HepG2 (cell line): Measurements from ENCODE around the gene DOCK10. TPM values are rescaled to one million over a fixed set of nuclear protein-coding genes. Genes with fewer than 3 reads are reported as not detected.

ENCODE experiments used
- ATAC-seq: fragments of 200-7000 bp; cut with Tn5 transposase; 3 replicates; pipeline ENCODE4 v1.9.1; 2020; ENCODE audit warnings: mild to moderate bottlenecking, moderate library complexity
- BruUV-seq: library from RNA; stranded (reverse); fragments of 400-500 nt; replicated peaks from 2 replicates; lab custom pipeline; 2021; lab: Mats Ljungman, UMichigan
- CTCF ChIA-PET: fragments of 300-600 bp; formaldehyde crosslinking; extraction: SDS; loops from one replicate; lab custom pipeline; 2021; ENCODE audit warnings: low total read pairs, inconsistent platforms, low intra/inter-chr PET ratio; lab: Yijun Ruan, JAX
- POLR2A ChIA-PET: fragments of 350-600 bp; sonication (Branson Sonifier 250); formaldehyde crosslinking; loops from one replicate; lab custom pipeline; 2020; ENCODE audit warnings: antibody characterized with exemption, inconsistent platforms; lab: Yijun Ruan, JAX
- DNase-seq: peaks from one replicate; pipeline ENCODE4 v3.0.0-alpha.2; 2015; ENCODE audit warnings: low spot score
- FAIRE-seq: peaks from 3 replicates; lab custom pipeline; 2011; peaks lifted over from hg19 to GRCh38; lab: Jason Lieb, UNC
- H2AFZ ChIP-seq: one replicate; pipeline ENCODE4 v1.6.1; 2011; ENCODE audit warnings: low read length, inconsistent platforms
- H3K27ac ChIP-seq: fragments of 300-600 bp; 3 replicates; pipeline ENCODE4 v1.8.0; 2011; ENCODE audit warnings: mixed run types, mild to moderate bottlenecking, mixed read lengths, low read length, inconsistent platforms; ENCODE audit not compliant: insufficient read depth; ENCODE audit errors: extremely low read length
- H3K27me3 ChIP-seq, 2 experiments: fragments of 200-600 bp in 1 of 2; 2 replicates in 1 of 2; 3 replicates in 1 of 2; pipeline versions ENCODE4 v1.6.0 to v1.8.0; 2011; ENCODE audit warnings: low read length in 2 of 2, mild to moderate bottlenecking in 2 of 2, moderate library complexity in 2 of 2, inconsistent platforms in 1 of 2; ENCODE audit not compliant: insufficient read depth in 2 of 2, control insufficient read depth in 1 of 2
- H3K36me3 ChIP-seq, 2 experiments: fragments of 200-600 bp in 1 of 2; replicated peaks in 1 of 2; 2 replicates in 1 of 2; 3 replicates in 1 of 2; pipeline versions ENCODE4 v1.5.1 to v1.8.0; 2011; ENCODE audit warnings: low read length in 2 of 2, inconsistent platforms in 1 of 2; ENCODE audit not compliant: insufficient read depth in 2 of 2, control insufficient read depth in 1 of 2
- H3K4me1 ChIP-seq: 2 replicates; pipeline ENCODE4 v1.5.1; 2012; ENCODE audit warnings: low read length, inconsistent platforms; ENCODE audit not compliant: insufficient read depth
- H3K4me2 ChIP-seq: 2 replicates; pipeline ENCODE4 v1.6.0; 2011; ENCODE audit warnings: low read depth, low read length, inconsistent platforms
- H3K4me3 ChIP-seq, 3 experiments: fragments of 200-600 bp in 1 of 3; sonication (generic), shearing (Covaris generic) in 1 of 3; replicated peaks in 1 of 3; 2 replicates each; pipeline ENCODE4 v1.5.1; 2011 to 2016; ENCODE audit warnings: low read length in 3 of 3, inconsistent platforms in 2 of 3, low read depth in 2 of 3, mild to moderate bottlenecking in 2 of 3, control low read depth in 1 of 3, mixed read lengths in 1 of 3; ENCODE audit not compliant: insufficient read depth in 1 of 3
- H3K79me2 ChIP-seq: one replicate; pipeline ENCODE4 v1.6.1; 2011; ENCODE audit warnings: low read length, inconsistent platforms; ENCODE audit not compliant: insufficient read depth
- H3K9ac ChIP-seq: 2 replicates; pipeline ENCODE4 v1.6.0; 2011; ENCODE audit warnings: mild to moderate bottlenecking, low read depth, low read length, inconsistent platforms; ENCODE audit not compliant: insufficient read depth
- H3K9me3 ChIP-seq: 2 replicates; pipeline ENCODE4 v1.5.1; 2012; ENCODE audit warnings: mild to moderate bottlenecking, low read length
- H4K20me1 ChIP-seq: 2 replicates; pipeline ENCODE4 v1.6.0; 2011; ENCODE audit warnings: inconsistent platforms, mild to moderate bottlenecking, low read length, moderate library complexity; ENCODE audit not compliant: insufficient read depth
- ATF7 ChIP-seq, 2 experiments: fragments of 450-650 bp in 1 of 2; sonication (generic) in 1 of 2; formaldehyde crosslinking in 1 of 2; IDR thresholded peaks; 2 replicates each; pipeline versions ENCODE4 v1.4.0 to v1.6.1; 2016 to 2020; ENCODE audit warnings: antibody characterized with exemption in 1 of 2, mild to moderate bottlenecking in 1 of 2, missing genetic modification reagents in 1 of 2
- CEBPB ChIP-seq: IDR thresholded peaks from 2 replicates; pipeline ENCODE4 v1.6.1; 2011; ENCODE audit warnings: low read depth, low read length, improper control_type of control experiment, borderline replicate concordance
- RAD51 ChIP-seq: fragments of 450-650 bp; IDR thresholded peaks from 2 replicates; pipeline ENCODE4 v1.6.1; 2016; ENCODE audit warnings: borderline replicate concordance
- ZNF451 ChIP-seq: sonication (generic); formaldehyde crosslinking; IDR thresholded peaks from 2 replicates; pipeline ENCODE4 v1.5.0; 2020; ENCODE audit warnings: mild to moderate bottlenecking, missing genetic modification reagents
- ZNF530 ChIP-seq: sonication (generic); formaldehyde crosslinking; IDR thresholded peaks from 2 replicates; pipeline ENCODE4 v1.5.0; 2020; ENCODE audit warnings: low read depth, mild to moderate bottlenecking, missing genetic modification reagents
- ZNF883 ChIP-seq: sonication (generic); formaldehyde crosslinking; IDR thresholded peaks from 2 replicates; pipeline ENCODE4 v1.5.1; 2020; ENCODE audit warnings: mild to moderate bottlenecking, missing genetic modification reagents; ENCODE audit errors: not compliant biosample characterization
- WGBS: methylation state at CpG from one replicate; pipeline ENCODE4 v1.1.6; 2017; ENCODE audit warnings: low lambda C conversion rate; 5-methylcytosine and 5-hydroxymethylcytosine counted together
- in situ Hi-C: cut with HindIII; loops from 2 replicates; pipeline ENCODE4 v1.10.0; 2017; ENCODE audit warnings: low pct_unique_long_range_greater_than_20kb; ENCODE audit not compliant: extremely low pct_ligation_motif_present
- intact Hi-C: fragments of 100-400 bp; cut with micrococcal nuclease; formaldehyde crosslinking; loops from one replicate; pipeline ENCODE4 v1.10.0; 2022; ENCODE audit not compliant: unreplicated experiment
- polyA plus RNA-seq, 8 experiments: library from polyadenylated mRNA; depleted of rRNA in 3 of 8; stranded (reverse) in 7 of 8; unstranded in 1 of 8; fragments of >200 nt; fragmentation: Illumina TruSeq in 4 of 8; extraction: Trizol in 4 of 8; gene quantifications; 2 replicates each; pipeline versions ENCODE4 v1.2.1 to v1.2.3, GENCODE V29; 2011 to 2016; ENCODE audit warnings: low read depth in 4 of 8, missing spikeins in 1 of 8, mixed read lengths in 1 of 8; ENCODE audit not compliant: insufficient read depth in 1 of 8
- total RNA-seq, 5 experiments: library from RNA; depleted of rRNA; stranded (reverse); fragments of >200 nt; fragmentation: Illumina TruSeq; extraction: Trizol; gene quantifications; 2 replicates each; pipeline ENCODE4 v1.2.3, GENCODE V29; 2016; ENCODE audit warnings: low read depth in 1 of 5
- TF ChIP-seq, protein P1 (sequence below): sonication (generic); formaldehyde crosslinking; IDR thresholded peaks from 2 replicates; pipeline ENCODE4 v1.4.0; 2020; ENCODE audit warnings: missing genetic modification reagents, borderline replicate concordance
- TF ChIP-seq, protein P2 (sequence below): sonication (generic); formaldehyde crosslinking; IDR thresholded peaks from 2 replicates; pipeline ENCODE4 v1.4.0; 2020; ENCODE audit warnings: mild to moderate bottlenecking, missing genetic modification reagents
- TF ChIP-seq, protein P3 (sequence below): fragments of 450-650 bp; IDR thresholded peaks from 2 replicates; pipeline ENCODE4 v1.6.1; 2017

DOCK10 gene
- total and polyA plus RNA-seq, 2 of the 13 experiments (the other 11 are each of a cell fraction or from before 2014, with no cell fraction given): not detected

GRCh38 chr2:225027061-225027762 is 15.1 kb downstream of the DOCK10 start:
- ChIA-PET POLR2A (no interaction called here), CTCF (no interaction called here)
- FAIRE-seq (no peak), DNase-seq (no peak), ATAC-seq (no peak)
- no peaks in the 10 kb centered on the region for H3K27me3 ChIP-seq
- no peak overlapping the region for H3K9ac ChIP-seq
- no peak overlapping the region for H2AFZ ChIP-seq
- no TSS peak for BruUV-seq
- no peak overlapping the region for H3K27ac ChIP-seq
- H4K20me1 ChIP-seq: no peaks in the 10 kb centered on the region
- H3K4me3 ChIP-seq: no peak overlapping the region
- no peaks in the 10 kb centered on the region for H3K9me3 ChIP-seq
- peak; percentile 40; the same call in 1 of the 2 replicates for TF ChIP-seq ATF7 (IDR thresholded peaks at IDR 0.05)
- TF ChIP-seq ATF7 (CRISPR knock-in tag; IDR thresholded peaks at IDR 0.05): no peak
- TF ChIP-seq CEBPB: peak; percentile 16; the same call in 1 of the 2 replicates
- no peak for TF ChIP-seq RAD51
- H3K36me3 ChIP-seq: no peaks in the 10 kb centered on the region
- no peak overlapping the region for H3K4me2 ChIP-seq
- 22% methylated on average over 10 of the region's 10 CpGs for WGBS
- no peaks in the 10 kb centered on the region for H3K4me1 ChIP-seq
- no peaks in the 10 kb centered on the region for H3K79me2 ChIP-seq
- intact Hi-C loops (no loop called here), in situ Hi-C loops (no loop called here)

DNA sequence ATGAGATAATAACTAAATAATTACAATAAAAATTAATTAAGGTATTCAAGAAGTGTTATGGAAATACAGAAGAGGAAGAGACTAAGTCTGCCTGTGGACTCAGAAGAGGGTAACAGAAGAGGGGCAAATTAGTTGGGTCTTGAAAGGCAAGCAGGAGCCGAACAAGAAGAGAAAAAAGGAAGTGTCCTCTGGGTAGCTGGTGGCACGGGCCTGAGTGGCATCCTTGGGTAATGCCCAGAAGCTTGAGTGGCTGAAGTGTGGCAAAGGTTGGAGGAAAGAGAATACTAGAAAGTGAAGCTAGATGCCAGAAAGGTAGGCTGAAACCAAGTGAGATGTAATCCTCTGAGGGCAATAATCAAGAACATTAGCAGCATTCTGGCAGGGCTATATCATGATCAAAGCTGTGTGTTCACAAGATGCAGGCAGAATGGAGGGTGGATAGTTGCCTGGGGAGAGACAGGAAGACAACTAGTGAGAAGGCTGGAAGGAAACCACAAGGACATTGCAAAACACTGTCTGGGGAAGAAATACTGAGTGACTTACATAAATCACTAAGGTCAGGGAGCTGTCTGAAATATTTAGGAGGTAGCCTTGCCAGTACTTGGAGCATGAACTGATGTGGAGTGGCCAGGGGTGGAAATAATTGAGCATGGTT is 16.2 kb downstream of the DOCK10 start:
- intact Hi-C loops (no loop called here), in situ Hi-C loops (no loop called here)
- Histone ChIP-seq H3K4me1 (no peaks in the 10 kb centered on the region), H3K4me3 (no peak overlapping the region), H3K27me3 (no peaks in the 10 kb centered on the region), H3K27ac (no peak overlapping the region), H3K9ac (no peak overlapping the region), H3K36me3 (no peaks in the 10 kb centered on the region), H2AFZ (no peak overlapping the region), H3K79me2 (no peaks in the 10 kb centered on the region), H3K4me2 (no peak overlapping the region), H4K20me1 (no peaks in the 10 kb centered on the region), H3K9me3 (no peaks in the 10 kb centered on the region)
- FAIRE-seq (no peak), ATAC-seq (no peak), DNase-seq (no peak)
- ChIA-PET CTCF (no interaction called here), POLR2A (no interaction called here)
- BruUV-seq: no TSS peak
- WGBS: 0% methylated on average over 2 of the region's 2 CpGs
- TF ChIP-seq ZNF530 (CRISPR knock-in tag): no peak
- TF ChIP-seq, protein P1, sequence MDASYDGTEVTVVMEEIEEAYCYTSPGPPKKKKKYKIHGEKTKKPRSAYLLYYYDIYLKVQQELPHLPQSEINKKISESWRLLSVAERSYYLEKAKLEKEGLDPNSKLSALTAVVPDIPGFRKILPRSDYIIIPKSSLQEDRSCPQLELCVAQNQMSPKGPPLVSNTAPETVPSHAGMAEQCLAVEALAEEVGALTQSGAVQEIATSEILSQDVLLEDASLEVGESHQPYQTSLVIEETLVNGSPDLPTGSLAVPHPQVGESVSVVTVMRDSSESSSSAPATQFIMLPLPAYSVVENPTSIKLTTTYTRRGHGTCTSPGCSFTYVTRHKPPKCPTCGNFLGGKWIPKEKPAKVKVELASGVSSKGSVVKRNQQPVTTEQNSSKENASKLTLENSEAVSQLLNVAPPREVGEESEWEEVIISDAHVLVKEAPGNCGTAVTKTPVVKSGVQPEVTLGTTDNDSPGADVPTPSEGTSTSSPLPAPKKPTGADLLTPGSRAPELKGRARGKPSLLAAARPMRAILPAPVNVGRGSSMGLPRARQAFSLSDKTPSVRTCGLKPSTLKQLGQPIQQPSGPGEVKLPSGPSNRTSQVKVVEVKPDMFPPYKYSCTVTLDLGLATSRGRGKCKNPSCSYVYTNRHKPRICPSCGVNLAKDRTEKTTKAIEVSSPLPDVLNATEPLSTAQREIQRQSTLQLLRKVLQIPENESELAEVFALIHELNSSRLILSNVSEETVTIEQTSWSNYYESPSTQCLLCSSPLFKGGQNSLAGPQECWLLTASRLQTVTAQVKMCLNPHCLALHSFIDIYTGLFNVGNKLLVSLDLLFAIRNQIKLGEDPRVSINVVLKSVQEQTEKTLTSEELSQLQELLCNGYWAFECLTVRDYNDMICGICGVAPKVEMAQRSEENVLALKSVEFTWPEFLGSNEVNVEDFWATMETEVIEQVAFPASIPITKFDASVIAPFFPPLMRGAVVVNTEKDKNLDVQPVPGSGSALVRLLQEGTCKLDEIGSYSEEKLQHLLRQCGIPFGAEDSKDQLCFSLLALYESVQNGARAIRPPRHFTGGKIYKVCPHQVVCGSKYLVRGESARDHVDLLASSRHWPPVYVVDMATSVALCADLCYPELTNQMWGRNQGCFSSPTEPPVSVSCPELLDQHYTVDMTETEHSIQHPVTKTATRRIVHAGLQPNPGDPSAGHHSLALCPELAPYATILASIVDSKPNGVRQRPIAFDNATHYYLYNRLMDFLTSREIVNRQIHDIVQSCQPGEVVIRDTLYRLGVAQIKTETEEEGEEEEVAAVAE: no peak
- TF ChIP-seq, protein P2, sequence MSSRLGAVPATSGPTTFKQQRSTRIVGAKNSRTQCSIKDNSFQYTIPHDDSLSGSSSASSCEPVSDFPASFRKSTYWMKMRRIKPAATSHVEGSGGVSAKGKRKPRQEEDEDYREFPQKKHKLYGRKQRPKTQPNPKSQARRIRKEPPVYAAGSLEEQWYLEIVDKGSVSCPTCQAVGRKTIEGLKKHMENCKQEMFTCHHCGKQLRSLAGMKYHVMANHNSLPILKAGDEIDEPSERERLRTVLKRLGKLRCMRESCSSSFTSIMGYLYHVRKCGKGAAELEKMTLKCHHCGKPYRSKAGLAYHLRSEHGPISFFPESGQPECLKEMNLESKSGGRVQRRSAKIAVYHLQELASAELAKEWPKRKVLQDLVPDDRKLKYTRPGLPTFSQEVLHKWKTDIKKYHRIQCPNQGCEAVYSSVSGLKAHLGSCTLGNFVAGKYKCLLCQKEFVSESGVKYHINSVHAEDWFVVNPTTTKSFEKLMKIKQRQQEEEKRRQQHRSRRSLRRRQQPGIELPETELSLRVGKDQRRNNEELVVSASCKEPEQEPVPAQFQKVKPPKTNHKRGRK (CRISPR knock-in tag): no peak
- TF ChIP-seq, protein P3, sequence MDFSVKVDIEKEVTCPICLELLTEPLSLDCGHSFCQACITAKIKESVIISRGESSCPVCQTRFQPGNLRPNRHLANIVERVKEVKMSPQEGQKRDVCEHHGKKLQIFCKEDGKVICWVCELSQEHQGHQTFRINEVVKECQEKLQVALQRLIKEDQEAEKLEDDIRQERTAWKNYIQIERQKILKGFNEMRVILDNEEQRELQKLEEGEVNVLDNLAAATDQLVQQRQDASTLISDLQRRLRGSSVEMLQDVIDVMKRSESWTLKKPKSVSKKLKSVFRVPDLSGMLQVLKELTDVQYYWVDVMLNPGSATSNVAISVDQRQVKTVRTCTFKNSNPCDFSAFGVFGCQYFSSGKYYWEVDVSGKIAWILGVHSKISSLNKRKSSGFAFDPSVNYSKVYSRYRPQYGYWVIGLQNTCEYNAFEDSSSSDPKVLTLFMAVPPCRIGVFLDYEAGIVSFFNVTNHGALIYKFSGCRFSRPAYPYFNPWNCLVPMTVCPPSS: no peak
- no peak for TF ChIP-seq ZNF883 (CRISPR knock-in tag)
- no peak for TF ChIP-seq ZNF451
